SU-DHL-6 (cell line): ENCODE results near the gene ELMO1.

Experiments used
- EZH2phosphoT487 ChIP-seq: fragments of 200-600 bp; sonication (generic), shearing (Covaris generic); conservative IDR thresholded peaks from 2 replicates; pipeline ENCODE4 v1.6.1; 2018; ENCODE audit warnings: mild to moderate bottlenecking, antibody characterized with exemption, low read length, moderate library complexity, mixed read lengths
- TF ChIP-seq, protein P1 (sequence below): fragments of 200-600 bp; sonication (generic); IDR thresholded peaks from one replicate; pipeline ENCODE4 v1.5.1; 2017; ENCODE audit warnings: antibody characterized with exemption, mild to moderate bottlenecking, low read length, moderate library complexity; ENCODE audit not compliant: insufficient read depth, poor library complexity, severe bottlenecking

GRCh38 chr7:37411444-37412034 lies 37.1 kb downstream of the ELMO1 start:
- no peak for TF ChIP-seq EZH2phosphoT487
- TF ChIP-seq, protein P1, sequence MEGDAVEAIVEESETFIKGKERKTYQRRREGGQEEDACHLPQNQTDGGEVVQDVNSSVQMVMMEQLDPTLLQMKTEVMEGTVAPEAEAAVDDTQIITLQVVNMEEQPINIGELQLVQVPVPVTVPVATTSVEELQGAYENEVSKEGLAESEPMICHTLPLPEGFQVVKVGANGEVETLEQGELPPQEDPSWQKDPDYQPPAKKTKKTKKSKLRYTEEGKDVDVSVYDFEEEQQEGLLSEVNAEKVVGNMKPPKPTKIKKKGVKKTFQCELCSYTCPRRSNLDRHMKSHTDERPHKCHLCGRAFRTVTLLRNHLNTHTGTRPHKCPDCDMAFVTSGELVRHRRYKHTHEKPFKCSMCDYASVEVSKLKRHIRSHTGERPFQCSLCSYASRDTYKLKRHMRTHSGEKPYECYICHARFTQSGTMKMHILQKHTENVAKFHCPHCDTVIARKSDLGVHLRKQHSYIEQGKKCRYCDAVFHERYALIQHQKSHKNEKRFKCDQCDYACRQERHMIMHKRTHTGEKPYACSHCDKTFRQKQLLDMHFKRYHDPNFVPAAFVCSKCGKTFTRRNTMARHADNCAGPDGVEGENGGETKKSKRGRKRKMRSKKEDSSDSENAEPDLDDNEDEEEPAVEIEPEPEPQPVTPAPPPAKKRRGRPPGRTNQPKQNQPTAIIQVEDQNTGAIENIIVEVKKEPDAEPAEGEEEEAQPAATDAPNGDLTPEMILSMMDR: no peak
